Activated naive CD4-positive, alpha-beta T cell treated with anti-CD3 and anti-CD28 coated beads for 36 hours (primary cell): ENCODE measurements around the gene SIK3. TPM values are rescaled to one million over a fixed set of nuclear protein-coding genes. Genes with fewer than 3 reads are reported as not detected.

Experiments used
- CTCF ChIA-PET: fragments of 350-600 bp; sonication (Branson Sonifier 250); formaldehyde crosslinking; loops from one replicate; lab custom pipeline; 2021; ENCODE audit warnings: antibody characterized with exemption; lab: Charles Lee
- DNase-seq: peaks from one replicate; pipeline ENCODE4 v3.0.0-alpha.2; 2020
- H3K27ac Mint-ChIP-seq: one replicate; pipeline ENCODE4 v1.8.0; 2021; ENCODE audit warnings: mild to moderate bottlenecking, mixed read lengths
- H3K27me3 Mint-ChIP-seq: one replicate; pipeline ENCODE4 v1.8.0; 2021; ENCODE audit warnings: low read depth, mixed read lengths
- H3K36me3 Mint-ChIP-seq: one replicate; pipeline ENCODE4 v1.8.0; 2021; ENCODE audit warnings: low read depth, mixed read lengths
- H3K4me1 Mint-ChIP-seq: one replicate; pipeline ENCODE4 v1.8.0; 2021; ENCODE audit warnings: low read depth, mixed read lengths
- H3K4me3 Mint-ChIP-seq: one replicate; pipeline ENCODE4 v1.8.0; 2021; ENCODE audit warnings: mild to moderate bottlenecking, moderate library complexity, mixed read lengths
- H3K9me3 Mint-ChIP-seq: one replicate; pipeline ENCODE4 v1.8.0; 2021; ENCODE audit warnings: mixed read lengths
- intact Hi-C: fragments of 100-400 bp; cut with micrococcal nuclease; formaldehyde crosslinking; loops from one replicate; pipeline ENCODE4 v1.15.1; 2023
- total RNA-seq, 2 experiments: library from RNA; stranded (reverse); gene quantifications; one replicate each; pipeline ENCODE4 v1.2.3, GENCODE V29; 2021

SIK3 gene
- total RNA-seq, 2 experiments from 2014 or later = 13.8 to 15.7 TPM

DNA sequence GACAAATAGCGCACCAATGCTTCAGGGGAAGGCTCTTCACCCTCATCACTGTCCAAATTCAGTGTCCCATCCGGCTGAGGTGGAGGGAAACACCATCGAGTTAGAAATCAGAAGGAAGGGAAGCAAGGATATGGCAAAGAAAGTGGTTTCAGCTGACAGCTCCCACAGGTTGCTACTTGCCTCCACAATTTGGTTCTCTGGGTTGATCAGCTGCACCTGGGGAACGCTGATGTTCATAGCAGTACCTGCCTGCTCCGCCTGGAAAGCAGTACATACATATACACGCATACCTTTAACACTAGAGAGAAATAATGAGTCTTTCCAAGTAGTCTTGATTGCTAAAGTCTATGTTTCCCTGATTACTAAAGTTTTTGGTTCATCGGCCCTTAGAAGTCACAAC lies 223.0 kb downstream of the SIK3 start:
- H3K36me3 Mint-ChIP-seq = peaks cover 28% of the 10 kb centered on the region
- no peaks in the 10 kb centered on the region for H3K9me3 Mint-ChIP-seq
- H3K27ac Mint-ChIP-seq = no peak overlapping the region
- no peaks in the 10 kb centered on the region for H3K27me3 Mint-ChIP-seq
- CTCF ChIA-PET = no interaction called here
- H3K4me1 Mint-ChIP-seq = peaks cover 4% of the 10 kb centered on the region
- no peak overlapping the region for H3K4me3 Mint-ChIP-seq
- intact Hi-C loops = no loop called here
- DNase-seq = no peak

DNA sequence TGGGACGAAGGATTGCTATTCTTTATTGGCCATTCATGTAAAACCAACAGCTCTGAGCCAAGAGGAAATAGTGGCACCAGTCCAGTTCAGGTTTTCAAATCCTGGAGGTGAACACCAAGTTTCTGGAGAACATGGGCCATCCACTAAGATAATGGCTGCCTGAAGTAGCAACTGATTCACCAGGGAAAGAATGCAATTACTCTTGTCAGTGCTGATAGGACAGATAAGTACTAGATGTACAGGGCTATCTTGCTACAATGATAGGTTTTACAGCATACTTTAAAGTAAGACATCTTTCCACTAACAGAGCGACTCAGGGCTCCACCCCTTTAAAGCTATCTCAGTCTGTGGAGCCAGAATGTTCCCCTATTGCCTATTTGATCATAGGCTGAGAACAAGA lies 224.0 kb downstream of the SIK3 start:
- H3K27ac Mint-ChIP-seq = no peak overlapping the region
- DNase-seq = no peak
- CTCF ChIA-PET = no interaction called here
- H3K4me1 Mint-ChIP-seq = no peaks in the 10 kb centered on the region
- peaks cover 32% of the 10 kb centered on the region for H3K36me3 Mint-ChIP-seq
- H3K27me3 Mint-ChIP-seq = no peaks in the 10 kb centered on the region
- H3K4me3 Mint-ChIP-seq = no peak overlapping the region
- H3K9me3 Mint-ChIP-seq = no peaks in the 10 kb centered on the region
- intact Hi-C loops = no loop called here

DNA sequence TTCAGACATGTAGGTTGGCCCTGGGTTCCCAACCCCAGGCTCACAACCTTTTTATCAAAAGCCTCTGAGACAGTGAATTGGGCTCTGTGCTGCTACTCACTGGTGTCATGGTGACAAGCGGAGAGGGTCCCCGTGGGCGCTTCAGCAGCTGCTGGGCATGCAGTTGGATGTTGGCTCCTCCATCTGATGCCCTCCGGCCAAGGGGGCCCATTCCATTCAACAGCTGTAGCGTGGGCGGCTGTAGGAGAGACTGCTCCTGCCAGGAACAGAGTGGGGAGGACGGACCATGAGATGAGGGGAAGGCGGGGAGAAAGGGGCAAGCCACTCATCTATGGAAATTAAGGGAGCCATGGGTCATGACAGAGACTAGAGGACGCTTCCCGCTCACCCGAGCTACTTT lies 224.8 kb downstream of the SIK3 start:
- Mint-ChIP-seq H3K27me3 (no peaks in the 10 kb centered on the region), H3K36me3 (peaks cover 32% of the 10 kb centered on the region), H3K27ac (no peak overlapping the region), H3K9me3 (no peaks in the 10 kb centered on the region), H3K4me3 (no peak overlapping the region), H3K4me1 (no peaks in the 10 kb centered on the region)
- intact Hi-C loops = no loop called here
- CTCF ChIA-PET = no interaction called here
- no peak for DNase-seq

DNA sequence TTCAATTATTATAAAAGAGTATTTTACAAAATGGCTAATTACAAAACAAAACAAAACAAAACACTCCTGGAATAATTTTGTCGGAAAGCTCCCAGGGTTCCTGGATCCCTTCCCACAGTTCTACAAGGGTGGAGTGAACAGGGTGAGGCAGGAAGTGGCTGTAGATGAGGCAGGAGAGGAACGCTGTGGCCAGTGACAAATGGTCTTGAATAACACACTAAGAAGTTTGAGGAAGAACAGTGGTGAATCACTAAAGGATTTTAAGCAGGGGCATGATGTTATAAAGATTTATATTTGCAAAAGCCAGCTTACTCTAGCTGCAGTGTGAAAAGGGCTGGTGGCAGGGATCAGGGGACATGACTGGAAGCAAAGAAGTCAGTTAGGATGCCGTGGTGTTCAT lies 227.0 kb downstream of the SIK3 start:
- CTCF ChIA-PET = interaction anchor here (0.6 to 2.0 kb wide), 2 partner anchors 9 to 35 kb away, joined by 3 to 5 read pairs; no protein-coding TSS in a partner anchor

DNA sequence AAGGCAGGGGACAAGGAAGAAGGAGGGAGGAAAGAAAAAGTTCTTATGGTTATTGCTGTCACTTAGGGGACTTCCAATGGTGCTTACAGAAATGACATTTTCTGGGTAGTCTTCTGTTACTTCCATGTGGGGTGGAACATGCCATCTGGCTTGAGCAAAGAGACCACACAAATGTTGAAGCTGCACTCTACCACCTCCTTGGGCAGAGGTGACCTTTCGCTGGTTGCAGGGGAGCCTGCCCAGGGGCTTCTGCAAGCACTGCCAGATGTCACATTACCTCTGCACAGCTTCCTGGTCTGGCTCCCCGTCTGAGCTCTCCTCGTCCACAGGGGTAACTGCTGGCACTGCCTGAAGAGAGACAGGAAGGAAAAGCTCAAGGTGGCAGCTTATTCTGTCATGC lies 228.2 kb downstream of the SIK3 start:
- DNase-seq = no peak
- Mint-ChIP-seq H3K36me3 (peaks cover 37% of the 10 kb centered on the region), H3K4me1 (no peaks in the 10 kb centered on the region), H3K4me3 (no peak overlapping the region), H3K27me3 (no peaks in the 10 kb centered on the region), H3K27ac (no peak overlapping the region), H3K9me3 (no peaks in the 10 kb centered on the region)
- intact Hi-C loops = no loop called here
- CTCF ChIA-PET = no interaction called here

More for the DNA sequence above, 227.0 kb downstream of the SIK3 start:
- Mint-ChIP-seq H3K27ac (no peak overlapping the region), H3K27me3 (no peaks in the 10 kb centered on the region), H3K4me3 (no peak overlapping the region), H3K36me3 (peaks cover 39% of the 10 kb centered on the region), H3K9me3 (no peaks in the 10 kb centered on the region), H3K4me1 (no peaks in the 10 kb centered on the region)
- DNase-seq = no peak
- intact Hi-C loops = no loop called here

DNA sequence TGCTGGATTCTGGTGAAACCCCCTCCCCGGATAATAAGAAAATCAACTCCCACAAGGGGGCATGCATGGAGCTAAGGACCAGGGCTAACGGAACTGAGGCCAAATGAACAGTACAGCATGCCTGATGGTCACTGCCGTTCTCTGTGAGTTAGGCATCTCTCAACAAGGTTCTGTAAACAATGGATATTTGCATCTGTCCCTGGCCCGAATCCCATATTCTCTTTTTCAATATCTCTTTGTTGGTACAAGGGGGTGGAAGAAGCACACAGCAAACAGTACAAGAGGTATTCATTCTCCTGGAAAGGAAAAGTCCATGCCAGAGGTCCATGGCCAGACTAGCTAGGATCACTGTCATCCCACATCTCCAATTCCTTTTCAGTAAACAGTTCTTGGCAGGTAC lies 228.6 kb downstream of the SIK3 start:
- peaks cover 35% of the 10 kb centered on the region for H3K36me3 Mint-ChIP-seq
- no peaks in the 10 kb centered on the region for H3K4me1 Mint-ChIP-seq
- intact Hi-C loops = no loop called here
- no peak overlapping the region for H3K27ac Mint-ChIP-seq
- CTCF ChIA-PET = interaction anchor here (0.7 kb wide), 1 partner anchor 155 kb away, joined by 4 read pairs; no protein-coding TSS in a partner anchor
- H3K4me3 Mint-ChIP-seq = no peak overlapping the region
- no peaks in the 10 kb centered on the region for H3K9me3 Mint-ChIP-seq
- H3K27me3 Mint-ChIP-seq = no peaks in the 10 kb centered on the region
- DNase-seq = no peak

DNA sequence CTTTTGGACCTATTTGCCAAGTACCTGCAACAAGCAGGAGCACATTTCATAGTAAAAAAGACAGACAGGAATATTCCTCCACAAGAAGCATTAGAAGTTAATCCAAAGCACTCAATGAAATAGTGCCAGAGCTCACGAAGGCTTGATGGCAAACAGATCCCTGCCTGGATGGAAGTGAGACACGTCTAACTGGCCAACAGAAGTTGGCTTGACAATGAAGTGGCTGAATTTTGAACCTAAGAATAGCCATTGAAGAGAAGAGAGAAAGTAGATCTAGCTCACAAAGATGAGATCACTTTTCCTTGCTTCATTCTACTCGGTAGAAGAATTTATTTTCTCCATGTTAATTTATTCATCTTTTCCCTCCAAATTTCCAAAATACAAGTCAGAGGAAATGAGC lies 230.2 kb downstream of the SIK3 start:
- no peaks in the 10 kb centered on the region for H3K27me3 Mint-ChIP-seq
- H3K4me1 Mint-ChIP-seq = no peaks in the 10 kb centered on the region
- H3K4me3 Mint-ChIP-seq = no peak overlapping the region
- intact Hi-C loops = no loop called here
- H3K36me3 Mint-ChIP-seq = peaks cover 31% of the 10 kb centered on the region
- H3K27ac Mint-ChIP-seq = no peak overlapping the region
- H3K9me3 Mint-ChIP-seq = no peaks in the 10 kb centered on the region
- DNase-seq = no peak
- CTCF ChIA-PET = interaction anchor here (1.2 to 1.3 kb wide), 2 partner anchors 238 to 266 kb away, joined by 3 to 4 read pairs; no protein-coding TSS in a partner anchor

DNA sequence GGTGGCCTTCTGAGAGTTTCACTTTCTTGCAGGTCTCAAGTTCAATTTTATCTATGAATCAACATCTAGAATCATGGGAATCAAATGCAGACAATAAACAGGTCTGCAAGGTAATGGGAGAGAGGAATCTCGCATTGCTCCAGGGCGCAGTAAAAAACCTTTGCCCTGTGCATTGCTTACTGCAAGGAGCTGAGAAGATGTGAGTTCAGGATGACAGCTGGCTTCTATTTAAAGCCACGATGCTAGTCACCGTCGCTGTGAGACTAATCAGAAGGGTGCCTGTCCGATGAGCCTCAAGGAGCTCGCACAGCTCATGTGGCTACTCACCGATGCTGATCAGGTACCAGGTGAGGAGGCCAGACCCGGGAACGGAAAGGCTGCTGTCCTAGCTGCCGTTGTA lies 230.6 kb downstream of the SIK3 start:
- H3K9me3 Mint-ChIP-seq = no peaks in the 10 kb centered on the region
- H3K27me3 Mint-ChIP-seq = no peaks in the 10 kb centered on the region
- CTCF ChIA-PET = interaction anchor here (0.6 to 1.3 kb wide), 3 partner anchors 11 to 266 kb away, joined by 3 to 4 read pairs (median 4); no protein-coding TSS in a partner anchor
- intact Hi-C loops = no loop called here
- H3K36me3 Mint-ChIP-seq = peaks cover 26% of the 10 kb centered on the region
- no peak overlapping the region for H3K27ac Mint-ChIP-seq
- H3K4me1 Mint-ChIP-seq = no peaks in the 10 kb centered on the region
- no peak overlapping the region for H3K4me3 Mint-ChIP-seq
- no peak for DNase-seq

DNA sequence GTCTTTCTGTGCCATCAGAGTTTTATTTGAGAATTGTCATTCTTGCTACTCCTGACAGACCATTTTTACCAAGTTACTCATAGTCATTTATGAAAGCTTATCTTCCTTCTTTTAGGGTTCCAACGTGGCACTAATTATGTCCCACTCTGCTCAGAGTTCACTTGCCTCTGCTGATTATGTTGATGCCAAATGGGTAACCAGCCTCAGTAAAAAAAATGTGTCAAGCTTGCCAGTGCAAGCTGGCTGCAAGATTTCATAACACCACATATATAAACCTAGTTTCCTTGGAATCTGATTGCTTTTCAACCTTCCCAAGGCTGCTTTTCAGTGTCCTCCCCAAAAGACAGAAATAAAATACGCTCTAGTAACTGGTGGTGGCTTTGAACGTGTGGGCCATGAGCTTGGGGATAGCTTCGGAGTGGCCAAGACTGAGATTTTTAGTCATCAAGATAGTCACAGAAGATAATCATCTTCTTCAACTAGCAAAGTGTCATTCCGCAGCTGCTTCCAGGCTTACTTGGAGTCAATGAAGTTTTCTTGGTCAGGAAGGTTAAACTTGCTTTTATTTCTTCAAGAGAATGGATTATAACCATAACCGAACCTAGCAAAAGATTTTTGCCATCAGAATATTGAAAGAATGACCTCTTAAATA lies 231.3 kb downstream of the SIK3 start:
- DNase-seq = no peak
- CTCF ChIA-PET = interaction anchor here (0.6 to 1.3 kb wide), 3 partner anchors 12 to 267 kb away, joined by 3 to 4 read pairs (median 4); no protein-coding TSS in a partner anchor
- Mint-ChIP-seq H3K9me3 (no peaks in the 10 kb centered on the region), H3K36me3 (peaks cover 27% of the 10 kb centered on the region), H3K4me1 (no peaks in the 10 kb centered on the region), H3K27me3 (no peaks in the 10 kb centered on the region), H3K27ac (no peak overlapping the region), H3K4me3 (no peak overlapping the region)
- intact Hi-C loops = no loop called here

DNA sequence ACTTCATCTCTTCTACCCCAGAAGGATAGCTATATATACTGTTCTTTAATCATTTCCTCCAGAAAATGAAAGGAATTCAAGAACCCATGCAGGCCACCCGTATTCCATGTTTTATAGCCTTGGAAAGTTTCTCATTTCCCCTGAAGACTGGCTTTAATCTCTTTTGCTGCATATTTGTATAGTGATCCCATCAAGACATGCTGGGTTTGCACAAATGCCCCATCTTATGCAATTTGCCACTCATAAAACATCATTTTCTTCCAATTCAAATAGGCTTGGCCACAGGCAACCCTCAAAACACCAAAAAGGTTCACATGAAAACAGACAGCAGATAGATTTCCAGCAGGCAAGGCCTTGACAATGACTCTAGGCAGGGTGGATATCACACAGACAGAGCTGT lies 232.5 kb downstream of the SIK3 start:
- Mint-ChIP-seq H3K4me1 (peaks cover 3% of the 10 kb centered on the region), H3K36me3 (peaks cover 29% of the 10 kb centered on the region), H3K27me3 (no peaks in the 10 kb centered on the region), H3K4me3 (no peak overlapping the region), H3K9me3 (no peaks in the 10 kb centered on the region), H3K27ac (no peak overlapping the region)
- CTCF ChIA-PET = no interaction called here
- intact Hi-C loops = no loop called here
- no peak for DNase-seq

DNA sequence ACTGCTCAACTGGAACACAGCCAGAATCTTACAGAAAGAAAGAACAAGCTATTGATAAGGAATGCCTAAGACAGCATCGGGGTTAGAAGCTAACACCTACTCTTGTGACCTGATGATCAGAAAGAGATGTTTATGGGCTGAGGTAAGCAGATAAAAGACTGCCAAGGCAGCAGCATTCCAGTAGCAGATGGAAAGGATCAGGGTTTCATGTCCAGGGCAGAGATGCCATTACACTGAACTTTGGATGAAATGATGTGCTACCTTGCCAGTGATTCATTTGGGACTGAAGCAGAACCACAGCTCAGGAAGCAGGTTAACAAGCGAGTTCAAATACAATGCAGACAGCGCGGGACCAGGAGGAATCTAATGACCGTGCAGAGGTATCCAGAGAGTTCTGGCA lies 233.7 kb downstream of the SIK3 start:
- no peak for DNase-seq
- H3K27me3 Mint-ChIP-seq = no peaks in the 10 kb centered on the region
- H3K27ac Mint-ChIP-seq = no peak overlapping the region
- no peaks in the 10 kb centered on the region for H3K9me3 Mint-ChIP-seq
- peaks cover 24% of the 10 kb centered on the region for H3K36me3 Mint-ChIP-seq
- no peak overlapping the region for H3K4me3 Mint-ChIP-seq
- intact Hi-C loops = no loop called here
- H3K4me1 Mint-ChIP-seq = peaks cover 3% of the 10 kb centered on the region
- CTCF ChIA-PET = interaction anchor here (0.6 to 1.1 kb wide), 3 partner anchors 11 to 245 kb away, joined by 3 to 7 read pairs (median 3); no protein-coding TSS in a partner anchor

DNA sequence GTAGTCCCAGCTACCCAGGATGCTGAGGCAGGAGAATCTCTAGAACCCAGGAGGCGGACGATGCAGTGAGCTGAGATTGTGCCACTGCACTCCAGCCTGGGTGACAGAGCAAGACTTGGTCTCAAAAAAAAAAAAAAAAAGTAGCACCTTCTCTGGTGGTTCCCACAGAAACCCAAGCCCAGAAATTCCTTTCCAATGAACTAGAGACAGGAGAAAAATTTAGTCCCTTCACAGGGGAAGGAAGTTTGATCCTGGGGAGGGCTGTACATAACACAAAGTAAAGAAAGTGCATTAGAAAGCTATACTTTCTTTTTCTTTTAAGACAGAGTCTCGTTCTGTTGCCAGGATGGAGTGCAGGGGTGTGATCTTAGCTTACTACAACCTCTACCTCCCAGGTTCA lies 235.3 kb downstream of the SIK3 start:
- Mint-ChIP-seq H3K4me3 (no peak overlapping the region), H3K36me3 (peaks cover 36% of the 10 kb centered on the region), H3K27me3 (no peaks in the 10 kb centered on the region), H3K27ac (no peak overlapping the region), H3K9me3 (no peaks in the 10 kb centered on the region), H3K4me1 (peaks cover 3% of the 10 kb centered on the region)
- CTCF ChIA-PET = interaction anchor here (0.5 to 1.3 kb wide), 7 partner anchors 8 to 255 kb away, joined by 3 to 6 read pairs (median 3); partner anchors contain the start of gene APOA5
- intact Hi-C loops = no loop called here
- no peak for DNase-seq

DNA sequence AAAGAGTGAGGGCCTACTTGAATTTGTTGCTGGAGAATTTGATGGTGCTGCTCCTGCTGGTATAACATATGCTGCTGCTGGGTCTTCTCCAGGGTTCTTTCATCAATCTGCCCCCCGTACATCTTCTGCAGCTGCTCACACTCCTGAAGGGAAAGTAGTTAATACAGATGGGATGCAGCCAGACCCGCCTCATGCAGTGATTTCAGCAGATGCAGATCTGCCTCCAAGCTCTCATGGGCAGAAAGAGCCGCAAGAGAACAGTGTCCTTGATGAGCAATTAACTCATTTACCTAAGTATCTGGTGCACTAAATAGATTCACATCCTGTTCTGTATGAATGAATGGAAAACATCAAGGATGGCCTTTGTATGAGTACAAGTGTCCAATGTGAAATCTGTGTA lies 236.0 kb downstream of the SIK3 start:
- CTCF ChIA-PET = interaction anchor here (0.6 to 1.5 kb wide), 3 partner anchors 9 to 71 kb away, joined by 3 to 4 read pairs (median 3); partner anchors contain the start of gene APOA5
- intact Hi-C loops = no loop called here

More for the DNA sequence above, 236.0 kb downstream of the SIK3 start:
- DNase-seq = no peak
- Mint-ChIP-seq H3K4me1 (peaks cover 3% of the 10 kb centered on the region), H3K4me3 (no peak overlapping the region), H3K27ac (no peak overlapping the region), H3K9me3 (no peaks in the 10 kb centered on the region), H3K27me3 (no peaks in the 10 kb centered on the region), H3K36me3 (peaks cover 33% of the 10 kb centered on the region)
